Thymus (tissue), 11 donors: ENCODE measurements around the gene PRKG1. TPM values are rescaled to one million over a fixed set of nuclear protein-coding genes. Genes with fewer than 3 reads are reported as not detected.

Experiments used
- DNase-seq, 9 donors: peaks; one replicate each; pipeline ENCODE4 v3.0.0-alpha.2; 2013; ENCODE audit warnings: low spot score in 9 of 9, low read depth in 6 of 9, missing footprints in 1 of 9
- H3K27ac ChIP-seq, 2 donors: one replicate each; pipeline ENCODE4 v1.5.1; 2013; ENCODE audit warnings: control low read depth in 1 of 2, low read depth in 1 of 2, low read length in 1 of 2, mild to moderate bottlenecking in 1 of 2, moderate library complexity in 1 of 2
- H3K27me3 ChIP-seq, 2 donors: one replicate each; pipeline ENCODE4 v1.5.1; 2013; ENCODE audit warnings: low read length in 1 of 2; ENCODE audit not compliant: control insufficient read depth in 2 of 2, insufficient read depth in 1 of 2
- H3K36me3 ChIP-seq, 2 donors: one replicate each; pipeline ENCODE4 v1.5.1; 2013; ENCODE audit warnings: low read length in 1 of 2, mild to moderate bottlenecking in 1 of 2, moderate library complexity in 1 of 2; ENCODE audit not compliant: control insufficient read depth in 2 of 2, insufficient read depth in 2 of 2
- H3K4me1 ChIP-seq, 2 donors: one replicate each; pipeline ENCODE4 v1.5.1; 2013; ENCODE audit warnings: low read length in 2 of 2; ENCODE audit not compliant: control insufficient read depth in 2 of 2, insufficient read depth in 2 of 2
- H3K4me3 ChIP-seq, 2 donors: one replicate each; pipeline ENCODE4 v1.5.1; 2013; ENCODE audit warnings: low read length in 2 of 2, control low read depth in 1 of 2, mild to moderate bottlenecking in 1 of 2
- H3K9me3 ChIP-seq, 2 donors: one replicate each; pipeline ENCODE4 v1.5.1; 2013; ENCODE audit warnings: low read length in 1 of 2, mild to moderate bottlenecking in 1 of 2; ENCODE audit not compliant: control insufficient read depth in 2 of 2, insufficient read depth in 1 of 2
- WGBS: extraction: QIAGEN DNeasy Blood & Tissue Kit; methylation state at CpG from one replicate; pipeline ENCODE4 v1.1.7; 2013; 5-methylcytosine and 5-hydroxymethylcytosine counted together
- polyA plus RNA-seq: library from polyadenylated mRNA; stranded (reverse); fragments of 200-250 nt; gene quantifications from one replicate; pipeline ENCODE4 v1.2.3, GENCODE V29; 2013
- total RNA-seq: library from RNA; stranded (reverse); fragments of 120-200 nt; gene quantifications from one replicate; pipeline ENCODE4 v1.2.4, GENCODE V29; 2013
- donor health status: healthy.

Gene PRKG1
- total and polyA plus RNA-seq, 2 donors = 2.5 to 7.4 TPM

- H3K36me3 ChIP-seq = no peaks in the 10 kb centered on the region
- H3K4me3 ChIP-seq = no peak overlapping the region
- WGBS = 89% methylated on average over 1 of the region's 1 CpG
- no peaks in the 10 kb centered on the region for H3K27me3 ChIP-seq
- H3K4me1 ChIP-seq = no peaks in the 10 kb centered on the region
- no peaks in the 10 kb centered on the region for H3K9me3 ChIP-seq
- no peak for DNase-seq
- H3K27ac ChIP-seq = no peak overlapping the region
Observed at GRCh38 chr10:51403521-51403920, 329.2 kb downstream of the PRKG1 start.

GRCh38 chr10:51405580-51406351 is 331.5 kb downstream of the PRKG1 start:
- H3K36me3 ChIP-seq = no peaks in the 10 kb centered on the region
- no peaks in the 10 kb centered on the region for H3K9me3 ChIP-seq
- no peak overlapping the region for H3K4me3 ChIP-seq
- no peak for DNase-seq
- no peak overlapping the region for H3K27ac ChIP-seq
- WGBS = 93% methylated on average over 10 of the region's 10 CpGs
- no peaks in the 10 kb centered on the region for H3K27me3 ChIP-seq
- H3K4me1 ChIP-seq = no peaks in the 10 kb centered on the region

GRCh38 chr10:51406581-51406980 is 332.3 kb downstream of the PRKG1 start:
- no peak overlapping the region for H3K4me3 ChIP-seq
- H3K9me3 ChIP-seq = no peaks in the 10 kb centered on the region
- 97% methylated on average over 6 of the region's 6 CpGs for WGBS
- H3K27ac ChIP-seq = no peak overlapping the region
- DNase-seq = no peak
- H3K36me3 ChIP-seq = no peaks in the 10 kb centered on the region
- no peaks in the 10 kb centered on the region for H3K4me1 ChIP-seq
- H3K27me3 ChIP-seq = no peaks in the 10 kb centered on the region

- WGBS = 82% methylated on average over 4 of the region's 4 CpGs
- DNase-seq = no peak
- no peaks in the 10 kb centered on the region for H3K27me3 ChIP-seq
- no peaks in the 10 kb centered on the region for H3K9me3 ChIP-seq
- no peaks in the 10 kb centered on the region for H3K4me1 ChIP-seq
- H3K36me3 ChIP-seq = no peaks in the 10 kb centered on the region
- no peak overlapping the region for H3K4me3 ChIP-seq
- H3K27ac ChIP-seq = no peak overlapping the region
Observed at GRCh38 chr10:51416494-51416893, 342.2 kb downstream of the PRKG1 start.

- H3K27me3 ChIP-seq = no peaks in the 10 kb centered on the region
- no peaks in the 10 kb centered on the region for H3K4me1 ChIP-seq
- no peaks in the 10 kb centered on the region for H3K36me3 ChIP-seq
- no peak overlapping the region for H3K27ac ChIP-seq
- no peaks in the 10 kb centered on the region for H3K9me3 ChIP-seq
- no peak for DNase-seq
- WGBS = 90% methylated on average over 3 of the region's 3 CpGs
- no peak overlapping the region for H3K4me3 ChIP-seq
Observed at GRCh38 chr10:51419196-51420093, 345.2 kb downstream of the PRKG1 start.

GRCh38 chr10:51421853-51422252 is 347.6 kb downstream of the PRKG1 start:
- 87% methylated on average over 1 of the region's 1 CpG for WGBS
- no peak for DNase-seq
- Histone ChIP-seq H3K4me1 (no peaks in the 10 kb centered on the region), H3K27ac (no peak overlapping the region), H3K9me3 (no peaks in the 10 kb centered on the region), H3K27me3 (no peaks in the 10 kb centered on the region), H3K4me3 (no peak overlapping the region), H3K36me3 (no peaks in the 10 kb centered on the region)

GRCh38 chr10:51422311-51423120 is 348.2 kb downstream of the PRKG1 start:
- H3K27me3 ChIP-seq = no peaks in the 10 kb centered on the region
- peak in 5 of 9 donors; percentile 4 to 48 (median 12) for DNase-seq
- no peak overlapping the region for H3K4me3 ChIP-seq
- H3K4me1 ChIP-seq = no peaks in the 10 kb centered on the region
- H3K27ac ChIP-seq = no peak overlapping the region
- 69% methylated on average over 6 of the region's 6 CpGs for WGBS
- no peaks in the 10 kb centered on the region for H3K9me3 ChIP-seq
- no peaks in the 10 kb centered on the region for H3K36me3 ChIP-seq

GRCh38 chr10:51423121-51423452 is 348.8 kb downstream of the PRKG1 start:
- Histone ChIP-seq H3K36me3 (no peaks in the 10 kb centered on the region), H3K4me1 (no peaks in the 10 kb centered on the region), H3K27ac (no peak overlapping the region), H3K4me3 (no peak overlapping the region), H3K9me3 (no peaks in the 10 kb centered on the region), H3K27me3 (no peaks in the 10 kb centered on the region)
- DNase-seq = no peak
- 80% methylated on average over 4 of the region's 4 CpGs for WGBS

- DNase-seq = no peak
- 82% methylated on average over 3 of the region's 3 CpGs for WGBS
- H3K27me3 ChIP-seq = no peaks in the 10 kb centered on the region
- H3K9me3 ChIP-seq = no peaks in the 10 kb centered on the region
- no peak overlapping the region for H3K27ac ChIP-seq
- no peaks in the 10 kb centered on the region for H3K4me1 ChIP-seq
- no peak overlapping the region for H3K4me3 ChIP-seq
- no peaks in the 10 kb centered on the region for H3K36me3 ChIP-seq
Observed at GRCh38 chr10:51425431-51425830, 351.1 kb downstream of the PRKG1 start.
